Neural cell (in vitro differentiated cells): Measurements from ENCODE around the gene ST7L. TPM values are rescaled to one million over a fixed set of nuclear protein-coding genes. Genes with fewer than 3 reads are reported as not detected.

ENCODE experiments used
- H2AFZ ChIP-seq: fragments of 200-600, 300-800 bp; sonication (generic), shearing (Covaris generic); 2 replicates; pipeline ENCODE4 v1.6.0; 2014; ENCODE audit warnings: low read depth, mild to moderate bottlenecking, antibody characterized with exemption, low read length, moderate library complexity
- H3F3A ChIP-seq: fragments of 200-600 bp; shearing (Covaris generic); 2 replicates; pipeline ENCODE4 v1.6.1; 2016; ENCODE audit warnings: mild to moderate bottlenecking, moderate library complexity, mixed read lengths, antibody characterized with exemption, low read length; ENCODE audit not compliant: insufficient read depth, poor library complexity, severe bottlenecking
- H3K27ac ChIP-seq: fragments of 200-600, 300-800 bp; sonication (generic), shearing (Covaris generic); 2 replicates; pipeline ENCODE4 v1.5.1; 2014; ENCODE audit warnings: mild to moderate bottlenecking, low read length, moderate library complexity
- H3K27me3 ChIP-seq: fragments of 300-800, 200-600 bp; sonication (generic), shearing (Covaris generic); 2 replicates; pipeline ENCODE4 v1.6.0; 2014; ENCODE audit warnings: mild to moderate bottlenecking, low read depth, low read length, moderate library complexity; ENCODE audit not compliant: insufficient read depth
- H3K36me3 ChIP-seq: fragments of 300-800, 200-600 bp; sonication (generic), shearing (Covaris generic); 2 replicates; pipeline ENCODE4 v1.5.1; 2014; ENCODE audit warnings: mild to moderate bottlenecking, antibody characterized with exemption, low read length, moderate library complexity; ENCODE audit not compliant: insufficient read depth
- H3K4me2 ChIP-seq: fragments of 300-800, 200-600 bp; sonication (generic), shearing (Covaris generic); 2 replicates; pipeline ENCODE4 v1.6.0; 2014; ENCODE audit warnings: mild to moderate bottlenecking, low read length
- H3K4me3 ChIP-seq: fragments of 300-800, 200-600 bp; sonication (generic), shearing (Covaris generic); 2 replicates; pipeline ENCODE4 v1.5.1; 2014; ENCODE audit warnings: mild to moderate bottlenecking, low read length, moderate library complexity
- H3K79me2 ChIP-seq: fragments of 200-600 bp; shearing (Covaris generic); replicated peaks from 2 replicates; pipeline ENCODE4 v1.6.0; 2014; ENCODE audit warnings: mild to moderate bottlenecking, low read length, moderate library complexity; ENCODE audit not compliant: insufficient read depth
- H3K9ac ChIP-seq: fragments of 300-800, 200-600 bp; sonication (generic), shearing (Covaris generic); 2 replicates; pipeline ENCODE4 v1.6.1; 2016; ENCODE audit warnings: mild to moderate bottlenecking, low read length, mixed read lengths
- H3K9me2 ChIP-seq: fragments of 200-600 bp; shearing (Covaris generic); 2 replicates; pipeline ENCODE4 v1.6.1; 2016; ENCODE audit warnings: mild to moderate bottlenecking, low read length, mixed read lengths; ENCODE audit not compliant: insufficient read depth
- H3K9me3 ChIP-seq: fragments of 200-600, 300-800 bp; sonication (generic), shearing (Covaris generic); 2 replicates; pipeline ENCODE4 v1.6.1; 2016; ENCODE audit warnings: mild to moderate bottlenecking, mixed run types, low read length, moderate library complexity, mixed read lengths
- H4K20me1 ChIP-seq: fragments of 200-600 bp; shearing (Covaris generic); 2 replicates; pipeline ENCODE4 v1.6.1; 2016; ENCODE audit warnings: mild to moderate bottlenecking, mixed run types; ENCODE audit not compliant: insufficient read depth
- EP300 ChIP-seq: fragments of 450-650 bp; conservative IDR thresholded peaks from 2 replicates; pipeline ENCODE4 v1.6.1; 2014; ENCODE audit warnings: antibody characterized with exemption, mild to moderate bottlenecking, moderate library complexity; ENCODE audit not compliant: poor library complexity, severe bottlenecking
- EZH2 ChIP-seq: fragments of 200-600, 300-800 bp; shearing (Covaris generic), sonication (generic); IDR thresholded peaks from 2 replicates; pipeline ENCODE4 v1.6.1; 2014; ENCODE audit warnings: antibody characterized with exemption, low read length, borderline replicate concordance, mild to moderate bottlenecking; ENCODE audit not compliant: insufficient read depth, poor library complexity, severe bottlenecking
- MXI1 ChIP-seq: fragments of 450-650 bp; conservative IDR thresholded peaks from 2 replicates; pipeline ENCODE4 v1.6.1; 2014; ENCODE audit warnings: antibody characterized with exemption, mild to moderate bottlenecking; ENCODE audit not compliant: poor library complexity, severe bottlenecking
- POLR2AphosphoS5 ChIP-seq: IDR thresholded peaks from 2 replicates; pipeline ENCODE4 v1.6.1; 2012
- RAD21 ChIP-seq: fragments of 450-650 bp; conservative IDR thresholded peaks from 2 replicates; pipeline ENCODE4 v1.6.1; 2014; ENCODE audit warnings: antibody characterized with exemption, mild to moderate bottlenecking, moderate library complexity
- SMC3 ChIP-seq: fragments of 450-650 bp; conservative IDR thresholded peaks from 2 replicates; pipeline ENCODE4 v1.6.1; 2014; ENCODE audit warnings: antibody characterized with exemption, mild to moderate bottlenecking, moderate library complexity; ENCODE audit not compliant: poor library complexity
- TAF1 ChIP-seq: IDR thresholded peaks from 2 replicates; pipeline ENCODE4 v1.6.1; 2012; ENCODE audit warnings: low read depth
- polyA plus RNA-seq: library from polyadenylated mRNA; depleted of rRNA; stranded (reverse); fragments of >200 nt; gene quantifications from 2 replicates; pipeline ENCODE4 v1.2.3, GENCODE V29; 2014
- TF ChIP-seq, protein P1 (sequence below): fragments of 450-650 bp; IDR thresholded peaks from 2 replicates; pipeline ENCODE4 v1.5.1; 2014; ENCODE audit warnings: antibody characterized with exemption, mild to moderate bottlenecking, moderate library complexity; ENCODE audit not compliant: poor library complexity, severe bottlenecking
- TF ChIP-seq, protein P2 (sequence below): IDR thresholded peaks from 2 replicates; pipeline ENCODE4 v1.6.1; 2012; ENCODE audit warnings: borderline replicate concordance

Gene ST7L
- polyA plus RNA-seq, 1 donor from 2014 or later, result 33.7 TPM

DNA sequence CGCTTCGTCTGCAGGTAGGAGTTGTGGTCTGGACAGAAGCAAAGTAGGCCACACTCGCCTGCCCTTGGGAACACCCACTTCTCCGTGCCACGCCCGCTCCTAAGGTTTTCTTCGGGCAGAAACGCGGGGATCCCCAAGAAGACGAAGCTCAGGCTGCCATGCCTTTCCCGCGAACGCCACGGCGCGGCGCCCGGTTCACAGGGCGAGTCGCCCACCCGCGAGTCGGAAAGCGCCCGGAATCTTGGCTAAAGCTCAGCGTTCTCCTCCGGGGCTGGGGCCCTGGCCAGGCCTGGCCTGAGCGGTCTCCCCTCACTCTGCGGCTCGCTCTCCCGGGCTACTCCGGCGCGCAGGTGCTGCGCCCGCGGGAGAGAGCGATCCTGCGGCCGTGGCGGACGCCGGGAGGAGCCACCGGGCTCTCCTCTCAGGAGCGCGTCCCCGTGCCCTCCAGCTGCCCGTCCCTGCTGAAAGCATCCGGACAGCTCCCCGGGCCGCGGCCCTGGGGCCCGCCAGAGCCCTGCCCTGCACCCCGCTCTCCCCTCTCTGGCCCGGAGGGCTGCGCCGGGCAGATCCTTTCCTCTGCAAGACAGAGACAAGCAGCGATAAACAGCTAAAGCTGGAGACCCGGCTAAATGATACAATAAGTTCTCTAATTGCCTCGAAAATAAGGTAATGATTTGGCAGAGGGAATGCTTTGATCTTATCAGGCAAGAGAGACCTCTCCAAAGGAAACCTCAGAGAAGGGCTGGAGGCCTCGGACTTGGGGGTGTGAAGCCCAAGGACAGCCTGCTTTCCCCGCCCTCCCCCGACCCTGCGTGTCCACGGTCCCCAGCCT is 116.9 kb downstream of the ST7L start:
- Histone ChIP-seq H3K9ac (peak overlapping the region; percentile 64), H3K27me3 (peaks cover 42% of the 10 kb centered on the region), H3K27ac (no peak overlapping the region)

DNA sequence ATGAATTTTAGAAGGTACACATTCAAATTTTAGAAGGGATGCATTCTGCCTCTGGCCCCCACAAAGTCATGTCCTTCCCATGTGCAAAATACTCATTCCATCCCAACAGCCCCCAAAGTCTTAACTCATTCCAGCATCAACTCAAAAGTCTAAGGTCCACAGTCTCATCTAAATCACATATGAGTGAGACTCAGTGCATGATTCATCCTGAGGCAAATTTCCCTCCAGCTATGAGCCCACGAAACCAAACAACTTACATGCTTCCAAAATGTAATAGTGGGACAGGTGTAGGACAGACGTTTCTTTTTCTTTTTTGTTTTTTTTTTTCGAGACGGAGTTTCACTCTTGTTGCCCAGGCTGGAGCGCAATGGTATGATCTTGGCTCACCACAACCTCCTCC is 122.7 kb downstream of the ST7L start:
- Histone ChIP-seq H3K27ac (no peak overlapping the region), H3K9me3 (no peaks in the 10 kb centered on the region), H3K79me2 (no peaks in the 10 kb centered on the region), H3K27me3 (peaks cover 5% of the 10 kb centered on the region), H2AFZ (no peak overlapping the region), H3K36me3 (no peaks in the 10 kb centered on the region), H3K9ac (no peak overlapping the region), H4K20me1 (no peaks in the 10 kb centered on the region), H3K9me2 (no peaks in the 10 kb centered on the region), H3K4me2 (no peak overlapping the region), H3K4me3 (no peak overlapping the region), H3F3A (no peaks in the 10 kb centered on the region)
- TF ChIP-seq EZH2, result no peak

More for the DNA sequence above, 116.9 kb downstream of the ST7L start:
- H3F3A ChIP-seq, result no peaks in the 10 kb centered on the region
- H4K20me1 ChIP-seq, result no peaks in the 10 kb centered on the region
- no peak overlapping the region for H2AFZ ChIP-seq
- no peaks in the 10 kb centered on the region for H3K9me3 ChIP-seq
- H3K4me3 ChIP-seq, result peak overlapping the region; percentile 77
- no peaks in the 10 kb centered on the region for H3K9me2 ChIP-seq
- TF ChIP-seq MXI1 (peak; percentile 30), TAF1 (no peak), RAD21 (peak; percentile 67), POLR2AphosphoS5 (peak; percentile 18), SMC3 (peak; percentile 72), EP300 (peak; percentile 13), EZH2 (no peak)
- TF ChIP-seq, protein P1, sequence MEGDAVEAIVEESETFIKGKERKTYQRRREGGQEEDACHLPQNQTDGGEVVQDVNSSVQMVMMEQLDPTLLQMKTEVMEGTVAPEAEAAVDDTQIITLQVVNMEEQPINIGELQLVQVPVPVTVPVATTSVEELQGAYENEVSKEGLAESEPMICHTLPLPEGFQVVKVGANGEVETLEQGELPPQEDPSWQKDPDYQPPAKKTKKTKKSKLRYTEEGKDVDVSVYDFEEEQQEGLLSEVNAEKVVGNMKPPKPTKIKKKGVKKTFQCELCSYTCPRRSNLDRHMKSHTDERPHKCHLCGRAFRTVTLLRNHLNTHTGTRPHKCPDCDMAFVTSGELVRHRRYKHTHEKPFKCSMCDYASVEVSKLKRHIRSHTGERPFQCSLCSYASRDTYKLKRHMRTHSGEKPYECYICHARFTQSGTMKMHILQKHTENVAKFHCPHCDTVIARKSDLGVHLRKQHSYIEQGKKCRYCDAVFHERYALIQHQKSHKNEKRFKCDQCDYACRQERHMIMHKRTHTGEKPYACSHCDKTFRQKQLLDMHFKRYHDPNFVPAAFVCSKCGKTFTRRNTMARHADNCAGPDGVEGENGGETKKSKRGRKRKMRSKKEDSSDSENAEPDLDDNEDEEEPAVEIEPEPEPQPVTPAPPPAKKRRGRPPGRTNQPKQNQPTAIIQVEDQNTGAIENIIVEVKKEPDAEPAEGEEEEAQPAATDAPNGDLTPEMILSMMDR, result peak; percentile 82
- TF ChIP-seq, protein P2, sequence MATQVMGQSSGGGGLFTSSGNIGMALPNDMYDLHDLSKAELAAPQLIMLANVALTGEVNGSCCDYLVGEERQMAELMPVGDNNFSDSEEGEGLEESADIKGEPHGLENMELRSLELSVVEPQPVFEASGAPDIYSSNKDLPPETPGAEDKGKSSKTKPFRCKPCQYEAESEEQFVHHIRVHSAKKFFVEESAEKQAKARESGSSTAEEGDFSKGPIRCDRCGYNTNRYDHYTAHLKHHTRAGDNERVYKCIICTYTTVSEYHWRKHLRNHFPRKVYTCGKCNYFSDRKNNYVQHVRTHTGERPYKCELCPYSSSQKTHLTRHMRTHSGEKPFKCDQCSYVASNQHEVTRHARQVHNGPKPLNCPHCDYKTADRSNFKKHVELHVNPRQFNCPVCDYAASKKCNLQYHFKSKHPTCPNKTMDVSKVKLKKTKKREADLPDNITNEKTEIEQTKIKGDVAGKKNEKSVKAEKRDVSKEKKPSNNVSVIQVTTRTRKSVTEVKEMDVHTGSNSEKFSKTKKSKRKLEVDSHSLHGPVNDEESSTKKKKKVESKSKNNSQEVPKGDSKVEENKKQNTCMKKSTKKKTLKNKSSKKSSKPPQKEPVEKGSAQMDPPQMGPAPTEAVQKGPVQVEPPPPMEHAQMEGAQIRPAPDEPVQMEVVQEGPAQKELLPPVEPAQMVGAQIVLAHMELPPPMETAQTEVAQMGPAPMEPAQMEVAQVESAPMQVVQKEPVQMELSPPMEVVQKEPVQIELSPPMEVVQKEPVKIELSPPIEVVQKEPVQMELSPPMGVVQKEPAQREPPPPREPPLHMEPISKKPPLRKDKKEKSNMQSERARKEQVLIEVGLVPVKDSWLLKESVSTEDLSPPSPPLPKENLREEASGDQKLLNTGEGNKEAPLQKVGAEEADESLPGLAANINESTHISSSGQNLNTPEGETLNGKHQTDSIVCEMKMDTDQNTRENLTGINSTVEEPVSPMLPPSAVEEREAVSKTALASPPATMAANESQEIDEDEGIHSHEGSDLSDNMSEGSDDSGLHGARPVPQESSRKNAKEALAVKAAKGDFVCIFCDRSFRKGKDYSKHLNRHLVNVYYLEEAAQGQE, result no peak
- H3K4me2 ChIP-seq, result peak overlapping the region; percentile 55
- H3K79me2 ChIP-seq, result no peaks in the 10 kb centered on the region
- H3K36me3 ChIP-seq, result no peaks in the 10 kb centered on the region
